Sigmoid colon (tissue), 4 donors: ENCODE measurements around the gene RBM33.

Source experiments
- EP300 ChIP-seq, 4 donors: sonication (generic); formaldehyde crosslinking; IDR thresholded peaks; one replicate each; pipeline ENCODE4 v1.6.1; 2017; ENCODE audit warnings: antibody characterized with exemption in 4 of 4
- POLR2A ChIP-seq, 2 donors: fragments of 450-650 bp; IDR thresholded peaks; one replicate each; pipeline ENCODE4 v1.6.1; 2016; ENCODE audit warnings: antibody characterized with exemption in 2 of 2, mild to moderate bottlenecking in 2 of 2, moderate library complexity in 2 of 2
- TF ChIP-seq, protein P1 (sequence below), 4 experiments: fragments of 450-650 bp in 3 of 4; fragments of 200-600 bp in 1 of 4; IDR thresholded peaks; one replicate each; pipeline ENCODE4 v1.5.1; 2016 to 2019; ENCODE audit warnings: antibody characterized with exemption in 4 of 4, mild to moderate bottlenecking in 3 of 4, moderate library complexity in 2 of 4

DNA sequence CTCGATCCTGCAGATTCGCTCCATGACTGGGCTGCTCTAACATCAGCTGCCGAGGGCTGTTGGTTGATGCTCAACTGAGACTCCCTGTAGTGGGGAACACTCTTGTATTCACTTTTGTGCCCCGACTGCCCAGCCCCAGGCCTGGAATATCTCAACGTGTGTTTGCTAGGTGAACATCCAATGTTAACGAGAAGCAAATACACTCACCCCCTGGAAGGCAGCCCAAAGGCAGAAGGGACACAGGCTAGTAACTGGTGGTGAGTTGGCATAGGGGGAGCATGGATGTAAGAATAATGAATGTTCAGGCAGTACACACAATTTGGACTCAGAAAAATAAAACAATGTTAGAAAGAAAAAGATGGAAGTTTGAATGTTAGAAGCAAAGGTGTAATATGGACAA, 24.0 kb upstream of the RBM33 start:
- TF ChIP-seq, protein P1, sequence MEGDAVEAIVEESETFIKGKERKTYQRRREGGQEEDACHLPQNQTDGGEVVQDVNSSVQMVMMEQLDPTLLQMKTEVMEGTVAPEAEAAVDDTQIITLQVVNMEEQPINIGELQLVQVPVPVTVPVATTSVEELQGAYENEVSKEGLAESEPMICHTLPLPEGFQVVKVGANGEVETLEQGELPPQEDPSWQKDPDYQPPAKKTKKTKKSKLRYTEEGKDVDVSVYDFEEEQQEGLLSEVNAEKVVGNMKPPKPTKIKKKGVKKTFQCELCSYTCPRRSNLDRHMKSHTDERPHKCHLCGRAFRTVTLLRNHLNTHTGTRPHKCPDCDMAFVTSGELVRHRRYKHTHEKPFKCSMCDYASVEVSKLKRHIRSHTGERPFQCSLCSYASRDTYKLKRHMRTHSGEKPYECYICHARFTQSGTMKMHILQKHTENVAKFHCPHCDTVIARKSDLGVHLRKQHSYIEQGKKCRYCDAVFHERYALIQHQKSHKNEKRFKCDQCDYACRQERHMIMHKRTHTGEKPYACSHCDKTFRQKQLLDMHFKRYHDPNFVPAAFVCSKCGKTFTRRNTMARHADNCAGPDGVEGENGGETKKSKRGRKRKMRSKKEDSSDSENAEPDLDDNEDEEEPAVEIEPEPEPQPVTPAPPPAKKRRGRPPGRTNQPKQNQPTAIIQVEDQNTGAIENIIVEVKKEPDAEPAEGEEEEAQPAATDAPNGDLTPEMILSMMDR (IDR thresholded peaks at IDR 0.05) = no peak
- TF ChIP-seq POLR2A (IDR thresholded peaks at IDR 0.05) = no peak
- TF ChIP-seq EP300 (IDR thresholded peaks at IDR 0.05) = no peak
